H1 (cell line): Measurements from ENCODE around the gene CCL23. TPM values are rescaled to one million over a fixed set of nuclear protein-coding genes. Genes with fewer than 3 reads are reported as not detected.

Experiments
- CTCF ChIA-PET: fragments of 300-600 bp; sonication (Branson Sonifier 250); formaldehyde crosslinking; loops from one replicate; lab custom pipeline; 2021; ENCODE audit not compliant: partially characterized antibody; lab: Charles Lee
- POLR2A ChIA-PET: fragments of 300-600 bp; sonication (Branson Sonifier 250); formaldehyde crosslinking; loops from one replicate; lab custom pipeline; 2021; ENCODE audit warnings: inconsistent platforms; ENCODE audit not compliant: partially characterized antibody; lab: Charles Lee
- DNase-seq, 2 experiments: peaks; one replicate each; pipeline versions ENCODE4 v3.0.0 to v3.0.0-alpha.2; 2010 to 2022; ENCODE audit warnings: low spot score in 2 of 2, low read depth in 1 of 2, mixed read lengths in 1 of 2
- FAIRE-seq: peaks from 2 replicates; lab custom pipeline; 2011; peaks lifted over from hg19 to GRCh38; lab: Jason Lieb, UNC
- H2AFZ ChIP-seq: 2 replicates; pipeline ENCODE4 v1.8.1; 2012; ENCODE audit warnings: low read length, inconsistent platforms
- H2AK5ac ChIP-seq: 2 replicates; pipeline ENCODE4 v1.6.1; 2013; ENCODE audit warnings: low read depth, low read length
- H2BK120ac ChIP-seq: replicated peaks from 2 replicates; pipeline ENCODE3; 2013; ENCODE audit warnings: low read depth, low read length, inconsistent platforms
- H2BK12ac ChIP-seq: 2 replicates; pipeline ENCODE4 v1.6.1; 2013; ENCODE audit warnings: low read depth, low read length
- H2BK15ac ChIP-seq: 2 replicates; pipeline ENCODE4 v1.6.1; 2013; ENCODE audit warnings: low read length
- H2BK20ac ChIP-seq: 2 replicates; pipeline ENCODE4 v1.6.1; 2013; ENCODE audit warnings: low read length
- H2BK5ac ChIP-seq: 2 replicates; pipeline ENCODE4 v1.6.1; 2013; ENCODE audit warnings: low read depth, low read length
- H3K14ac ChIP-seq: 2 replicates; pipeline ENCODE4 v1.6.1; 2013; ENCODE audit warnings: inconsistent platforms; ENCODE audit not compliant: insufficient read length
- H3K18ac ChIP-seq: 2 replicates; pipeline ENCODE4 v1.6.1; 2013; ENCODE audit warnings: low read length; ENCODE audit errors: extremely low read depth
- H3K23ac ChIP-seq: 2 replicates; pipeline ENCODE4 v1.6.1; 2013; ENCODE audit warnings: inconsistent platforms; ENCODE audit not compliant: insufficient read length
- H3K23me2 ChIP-seq: 2 replicates; pipeline ENCODE4 v1.6.1; 2013; ENCODE audit warnings: low read depth, low read length
- H3K27ac ChIP-seq: 2 replicates; pipeline ENCODE4 v1.6.1; 2011; ENCODE audit warnings: low read depth, low read length, inconsistent platforms
- H3K27me3 ChIP-seq, 4 experiments: replicated peaks in 1 of 4; 1 replicate in 1 of 4; 2 replicates in 3 of 4; pipeline versions ENCODE4 v1.6.1 to v1.8.1; 2011 to 2013; ENCODE audit warnings: low read length in 3 of 4, mild to moderate bottlenecking in 3 of 4, inconsistent platforms in 2 of 4, mixed read lengths in 2 of 4, moderate library complexity in 1 of 4; ENCODE audit not compliant: control insufficient read depth in 3 of 4, insufficient read depth in 3 of 4; ENCODE audit errors: extremely low read depth in 1 of 4
- H3K36me3 ChIP-seq, 4 experiments: 2 replicates each; pipeline versions ENCODE4 v1.6.1 to v1.8.1; 2011 to 2013; ENCODE audit warnings: mild to moderate bottlenecking in 4 of 4, low read length in 3 of 4, moderate library complexity in 2 of 4, control low read depth in 1 of 4, inconsistent platforms in 1 of 4; ENCODE audit not compliant: insufficient read depth in 4 of 4, control insufficient read depth in 2 of 4
- H3K4ac ChIP-seq: replicated peaks from 2 replicates; pipeline ENCODE3; 2013; ENCODE audit warnings: low read length, low read depth, mixed read lengths, inconsistent platforms; ENCODE audit not compliant: insufficient read length
- H3K4me1 ChIP-seq, 4 experiments: replicated peaks in 1 of 4; 1 replicate in 1 of 4; 2 replicates in 3 of 4; pipeline versions ENCODE4 v1.6.1 to v1.8.1; 2011 to 2013; ENCODE audit warnings: low read length in 3 of 4, inconsistent platforms in 2 of 4, mixed read lengths in 1 of 4; ENCODE audit not compliant: insufficient read depth in 4 of 4, control insufficient read depth in 3 of 4
- H3K4me2 ChIP-seq, 2 experiments: 2 replicates each; pipeline versions ENCODE4 v1.6.1 to v1.8.1; 2011 to 2013; ENCODE audit warnings: low read depth in 2 of 2, low read length in 2 of 2, control low read depth in 1 of 2, inconsistent platforms in 1 of 2, mild to moderate bottlenecking in 1 of 2; ENCODE audit not compliant: insufficient read depth in 1 of 2
- H3K4me3 ChIP-seq, 4 experiments: fragments of 200-600, 300-600 bp in 1 of 4; sonication (generic), shearing (Covaris generic), sonication (Bioruptor Twin) in 1 of 4; 2 replicates each; pipeline versions ENCODE4 v1.5.1 to v1.8.1; 2011 to 2016; ENCODE audit warnings: low read length in 4 of 4, low read depth in 3 of 4, control low read depth in 2 of 4, inconsistent platforms in 2 of 4, mild to moderate bottlenecking in 2 of 4, mixed read lengths in 1 of 4, moderate library complexity in 1 of 4; ENCODE audit not compliant: insufficient read depth in 2 of 4; ENCODE audit errors: extremely low read depth in 1 of 4
- H3K56ac ChIP-seq: replicated peaks from 2 replicates; pipeline ENCODE3; 2013; ENCODE audit warnings: low read depth, mild to moderate bottlenecking, mixed read lengths, low read length, inconsistent platforms; ENCODE audit not compliant: insufficient read length
- H3K79me1 ChIP-seq: 2 replicates; pipeline ENCODE4 v1.6.1; 2013; ENCODE audit warnings: low read depth, low read length, control low read depth
- H3K79me2 ChIP-seq, 2 experiments: 2 replicates each; pipeline versions ENCODE4 v1.6.1 to v1.8.1; 2012 to 2013; ENCODE audit warnings: low read length in 2 of 2, mild to moderate bottlenecking in 2 of 2, inconsistent platforms in 1 of 2; ENCODE audit not compliant: insufficient read depth in 2 of 2, control insufficient read depth in 1 of 2
- H3K9ac ChIP-seq, 4 experiments: replicated peaks in 1 of 4; 1 replicate in 1 of 4; 2 replicates in 3 of 4; pipeline versions ENCODE4 v1.6.1 to v1.8.1; 2011 to 2013; ENCODE audit warnings: low read depth in 3 of 4, low read length in 3 of 4, control low read depth in 2 of 4, mild to moderate bottlenecking in 2 of 4, moderate library complexity in 2 of 4, inconsistent platforms in 1 of 4; ENCODE audit errors: extremely low read depth in 1 of 4
- H3K9me3 ChIP-seq, 2 experiments: 2 replicates each; pipeline versions ENCODE4 v1.6.1 to v1.8.1; 2012 to 2013; ENCODE audit warnings: mild to moderate bottlenecking in 2 of 2, moderate library complexity in 2 of 2, control low read depth in 1 of 2, inconsistent platforms in 1 of 2, low read depth in 1 of 2, low read length in 1 of 2, mixed read lengths in 1 of 2; ENCODE audit not compliant: insufficient read depth in 2 of 2
- H4K20me1 ChIP-seq, 2 experiments: replicated peaks in 1 of 2; 2 replicates each; pipeline versions ENCODE3 to v1.8.1; 2011 to 2013; ENCODE audit warnings: inconsistent platforms in 2 of 2, low read length in 2 of 2, mild to moderate bottlenecking in 1 of 2; ENCODE audit not compliant: insufficient read depth in 2 of 2, control insufficient read depth in 1 of 2
- H4K5ac ChIP-seq: 2 replicates; pipeline ENCODE4 v1.6.1; 2013; ENCODE audit warnings: low read length, low read depth, mixed read lengths, inconsistent platforms; ENCODE audit not compliant: insufficient read length
- H4K8ac ChIP-seq: 2 replicates; pipeline ENCODE4 v1.8.0; 2013; ENCODE audit warnings: mild to moderate bottlenecking, moderate library complexity, low read length, inconsistent platforms; ENCODE audit not compliant: insufficient read depth; ENCODE audit errors: extremely low read depth
- H4K91ac ChIP-seq: replicated peaks from 2 replicates; pipeline ENCODE3; 2013; ENCODE audit warnings: low read length, mixed read lengths, inconsistent platforms; ENCODE audit not compliant: insufficient read length
- CEBPB ChIP-seq: IDR thresholded peaks from 2 replicates; pipeline ENCODE4 v1.6.1; 2012; ENCODE audit warnings: low read depth, low read length
- NRF1 ChIP-seq: IDR thresholded peaks from 2 replicates; pipeline ENCODE4 v1.6.1; 2011; ENCODE audit warnings: mild to moderate bottlenecking, low read depth, low read length, improper control_type of control experiment
- WGBS, 2 experiments: shearing (Covaris generic) in 1 of 2; methylation state at CpG; one replicate each; pipeline versions ENCODE4 v1.1.6 to v1.1.7; 2013 to 2015; ENCODE audit warnings: low lambda C conversion rate in 2 of 2, mixed read lengths in 2 of 2, inconsistent platforms in 1 of 2, low coverage in 1 of 2, missing lambda C conversion rate in 1 of 2; ENCODE audit not compliant: insufficient replicate concordance in 2 of 2, insufficient coverage in 1 of 2, insufficient read length in 1 of 2; ENCODE audit errors: extremely low coverage in 1 of 2, missing lambda C conversion rate in 1 of 2; 5-methylcytosine and 5-hydroxymethylcytosine counted together
- polyA plus RNA-seq, 7 experiments: library from polyadenylated mRNA; depleted of rRNA in 3 of 7; stranded (reverse) in 5 of 7; unstranded in 2 of 7; fragments of >200 nt in 5 of 7; fragments of 200-250 nt in 2 of 7; gene quantifications; 1 replicate in 5 of 7; 2 replicates in 1 of 7; 4 replicates in 1 of 7; pipeline versions ENCODE4 v1.2.1 to v1.2.3, GENCODE V29; 2011 to 2013; ENCODE audit warnings: missing spikeins in 2 of 7, mixed read lengths in 2 of 7
- total RNA-seq: library from RNA; stranded (reverse); fragmentation: NEBNext Ultra II Directional; extraction: Animal tissue kit (Norgen Biotek cat#: 25700); gene quantifications from 2 replicates; pipeline ENCODE4 v1.2.1, GENCODE V29; 2021

The CCL23 gene
- total and polyA plus RNA-seq, 2 of the 8 experiments (the other 6 are each of a cell fraction or from before 2014, with no cell fraction given): not detected

GRCh38 chr17:36011201-36011600 lies 6.6 kb downstream of the CCL23 start:
- FAIRE-seq: no peak
- Histone ChIP-seq H3K27ac (no peak overlapping the region), H3K14ac (no peak overlapping the region), H3K56ac (no peak overlapping the region), H3K4me1 (no peaks in the 10 kb centered on the region), H4K8ac (no peak overlapping the region), H2BK15ac (no peak overlapping the region), H2AFZ (no peak overlapping the region), H3K36me3 (no peaks in the 10 kb centered on the region), H4K20me1 (no peaks in the 10 kb centered on the region), H3K4me3 (no peak overlapping the region), H2BK20ac (no peak overlapping the region), H2AK5ac (no peak overlapping the region), H2BK5ac (no peak overlapping the region), H3K4ac (no peak overlapping the region), H2BK12ac (no peak overlapping the region), H3K18ac (no peak overlapping the region), H3K79me1 (no peaks in the 10 kb centered on the region), H3K23me2 (no peaks in the 10 kb centered on the region), H4K91ac (no peak overlapping the region), H3K23ac (no peak overlapping the region), H3K79me2 (no peaks in the 10 kb centered on the region), H4K5ac (no peak overlapping the region), H3K9me3 (peaks cover 22 to 41% of the 10 kb centered on the region in 2 experiments), H3K4me2 (no peak overlapping the region), H3K9ac (no peak overlapping the region), H2BK120ac (no peak overlapping the region), H3K27me3 (no peaks in the 10 kb centered on the region; a peak in 1 of 7 replicates)
- DNase-seq: no peak
- no peak for TF ChIP-seq NRF1
- TF ChIP-seq CEBPB: no peak
- POLR2A ChIA-PET: no interaction called here
- WGBS, 2 experiments: 89% methylated on average over 2 of the region's 2 CpGs; no CpG with 5 or more reads in 1 of the 2 experiments
- CTCF ChIA-PET: interaction anchor here (2.5 kb wide), 1 partner anchor 14 kb away, joined by 5 read pairs; no protein-coding TSS in a partner anchor
